ENCODE data around the gene EXOC3L1.

The EXOC3L1 gene

GRCh38 chr16:67199808-67200198, 9.9 kb upstream of the EXOC3L1 start:
- TF ChIP-seq TCF4 (CRISPR knock-in tag; IDR thresholded peaks at IDR 0.05; ENCODE audit: borderline replicate concordance) (no peak), ZNF70 (CRISPR knock-in tag; IDR thresholded peaks at IDR 0.05) (no peak), TSHZ2 (CRISPR knock-in tag; IDR thresholded peaks at IDR 0.05) (no peak), ZNF565 (CRISPR knock-in tag; conservative IDR thresholded peaks at IDR 0.05; ENCODE audit: low read depth) (no peak), GLIS3 (CRISPR knock-in tag; IDR thresholded peaks at IDR 0.05) (no peak), CSRNP3 (CRISPR knock-in tag; IDR thresholded peaks at IDR 0.05) (no peak), ESRRG (CRISPR knock-in tag; IDR thresholded peaks at IDR 0.05) (no peak), ARNTL (CRISPR knock-in tag; IDR thresholded peaks at IDR 0.05; ENCODE audit: borderline replicate concordance, low read depth) (no peak), PPARA (CRISPR knock-in tag; IDR thresholded peaks at IDR 0.05; ENCODE audit: borderline replicate concordance) (no peak), ZFP30 (CRISPR knock-in tag; IDR thresholded peaks at IDR 0.05) (no peak), CSDC2 (CRISPR knock-in tag; IDR thresholded peaks at IDR 0.05) (no peak)
- no peak for ATAC-seq

- no peak for ATAC-seq
- TF ChIP-seq TSHZ2 (CRISPR knock-in tag; IDR thresholded peaks at IDR 0.05) = no peak
- TF ChIP-seq ZFP3 (CRISPR knock-in tag; IDR thresholded peaks at IDR 0.05) = no peak
- TF ChIP-seq ZNF70 (CRISPR knock-in tag; IDR thresholded peaks at IDR 0.05) = no peak
- TF ChIP-seq SNAI2 (CRISPR knock-in tag; IDR thresholded peaks at IDR 0.05) = no peak
- TF ChIP-seq CSDC2 (CRISPR knock-in tag; IDR thresholded peaks at IDR 0.05) = no peak
- no peak for TF ChIP-seq BACH2 (CRISPR knock-in tag; IDR thresholded peaks at IDR 0.05; ENCODE audit: borderline replicate concordance)
- TF ChIP-seq PATZ1 (CRISPR knock-in tag; IDR thresholded peaks at IDR 0.05; ENCODE audit: borderline replicate concordance) = no peak
- TF ChIP-seq ISL1 (CRISPR knock-in tag; IDR thresholded peaks at IDR 0.05) = no peak
- no peak for TF ChIP-seq RARB (CRISPR knock-in tag; IDR thresholded peaks at IDR 0.05)
- no peak for TF ChIP-seq ZNF565 (CRISPR knock-in tag; conservative IDR thresholded peaks at IDR 0.05; ENCODE audit: low read depth)
- no peak for TF ChIP-seq POU6F1 (CRISPR knock-in tag; IDR thresholded peaks at IDR 0.05; ENCODE audit: borderline replicate concordance, low read depth)
- TF ChIP-seq ZNF8 (CRISPR knock-in tag; IDR thresholded peaks at IDR 0.05) = no peak
- TF ChIP-seq CSRNP3 (CRISPR knock-in tag; IDR thresholded peaks at IDR 0.05) = no peak
- TF ChIP-seq ESRRG (CRISPR knock-in tag; IDR thresholded peaks at IDR 0.05) = no peak
- no peak for TF ChIP-seq GLIS3 (CRISPR knock-in tag; IDR thresholded peaks at IDR 0.05)
- TF ChIP-seq OSR1 (CRISPR knock-in tag; IDR thresholded peaks at IDR 0.05) = no peak
- TF ChIP-seq TCF4 (CRISPR knock-in tag; IDR thresholded peaks at IDR 0.05; ENCODE audit: borderline replicate concordance) = no peak
- no peak for TF ChIP-seq ZC3H10 (CRISPR knock-in tag; IDR thresholded peaks at IDR 0.05)
Observed at GRCh38 chr16:67199011-67199807, 9.3 kb upstream of the EXOC3L1 start, which contains the start of gene ELMO3. ELMO3 (plus strand) TSS chr16:67199131; CDS start chr16:67199327, 196 bp downstream.

Data from SK-N-SH treated with all-trans-retinoic acid at 6 μM for 48 hours (cell line).